ENCODE results near the gene NCDN.

NCDN gene

GRCh38 chr1:35557611-35558373 is at the start of gene NCDN:
TSS of gene NCDN (plus strand) at chr1:35557799. CDS start at chr1:35558191, 392 bp downstream.
- DNase-seq = peak; percentile 98

GRCh38 chr1:35507947-35508346 is 49.7 kb upstream of the NCDN start:
- no peak for DNase-seq

DNA sequence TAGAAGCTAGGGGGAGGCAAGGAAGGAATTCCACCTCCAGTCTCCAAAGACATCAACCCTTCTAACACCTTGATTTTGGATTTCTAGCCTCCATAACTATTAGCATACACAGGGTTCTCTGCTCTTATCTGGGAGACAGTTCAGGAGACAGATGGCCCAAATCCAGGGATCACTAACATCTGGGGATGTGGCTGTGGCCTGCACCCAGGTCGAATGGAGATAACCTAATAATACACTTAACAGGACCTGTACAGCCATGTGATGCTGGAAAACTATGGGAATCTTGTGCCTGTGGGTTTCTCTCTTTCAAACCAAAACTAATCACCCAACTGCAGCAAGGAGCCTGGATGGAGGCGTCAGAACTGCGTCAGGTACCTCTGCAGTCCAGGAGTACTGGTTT is 48.0 kb upstream of the NCDN start:
- no peak for DNase-seq

DNA sequence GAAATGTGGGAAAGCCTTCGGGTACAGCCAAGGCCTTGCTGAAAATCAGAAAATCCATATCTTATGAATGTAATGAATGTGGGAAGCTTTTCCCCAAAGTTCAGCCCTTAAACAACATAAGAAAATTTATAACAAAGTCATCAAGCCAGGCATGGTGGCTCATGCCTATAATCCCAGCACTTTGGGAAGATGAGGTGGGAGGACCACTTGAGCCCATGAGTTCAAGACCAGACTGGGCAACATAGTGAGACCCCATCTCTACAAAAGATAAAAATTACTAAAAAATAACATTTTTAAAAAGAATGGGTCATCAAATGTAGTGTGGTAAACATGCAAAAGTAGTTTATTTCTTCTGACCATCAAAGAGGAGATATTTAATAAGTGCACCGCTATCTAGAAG is 46.3 kb upstream of the NCDN start:
- DNase-seq = no peak

DNA sequence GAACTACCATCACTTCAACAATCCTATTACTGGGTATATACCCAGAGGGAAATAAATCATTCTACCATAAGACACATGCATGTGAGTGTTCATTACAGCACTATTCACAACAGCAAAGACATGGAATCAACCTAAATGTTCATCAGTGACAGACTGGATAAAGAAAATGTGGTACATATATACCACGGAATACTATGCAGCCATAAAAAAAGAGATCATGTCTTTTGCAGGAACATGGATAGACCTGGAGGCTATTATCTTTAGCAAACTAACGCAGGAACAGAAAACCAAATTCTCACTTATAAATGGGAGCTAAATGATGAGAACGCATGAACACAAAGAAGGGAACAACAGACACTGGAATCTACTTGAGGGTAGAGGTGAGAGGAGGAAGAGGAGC is 39.4 kb upstream of the NCDN start:
- no peak for DNase-seq

DNA sequence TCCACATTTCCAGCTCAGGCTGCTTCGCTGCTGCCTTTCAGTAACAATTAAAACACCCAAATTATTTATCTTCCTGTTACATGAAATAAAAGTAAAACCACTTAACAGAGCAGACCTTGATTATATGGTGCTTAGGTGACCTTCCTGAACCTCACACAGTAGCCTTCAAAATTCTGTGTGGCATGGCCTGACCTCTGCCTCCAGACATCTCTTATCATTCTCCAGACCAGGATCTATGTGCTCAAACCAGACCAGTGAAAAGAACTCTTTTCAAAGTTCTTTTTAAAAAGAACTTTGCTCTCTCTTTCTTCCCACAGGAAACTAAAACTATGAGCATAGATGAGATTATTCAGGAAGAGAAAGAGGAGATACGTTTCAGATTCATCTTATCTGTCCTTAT is 38.2 kb upstream of the NCDN start:
- no peak for DNase-seq

GRCh38 chr1:35524106-35524505 is 33.5 kb upstream of the NCDN start:
- no peak for DNase-seq

- no peak for DNase-seq
These were observed 27.4 kb upstream of the NCDN start for GRCh38 chr1:35530168-35530567.

DNA sequence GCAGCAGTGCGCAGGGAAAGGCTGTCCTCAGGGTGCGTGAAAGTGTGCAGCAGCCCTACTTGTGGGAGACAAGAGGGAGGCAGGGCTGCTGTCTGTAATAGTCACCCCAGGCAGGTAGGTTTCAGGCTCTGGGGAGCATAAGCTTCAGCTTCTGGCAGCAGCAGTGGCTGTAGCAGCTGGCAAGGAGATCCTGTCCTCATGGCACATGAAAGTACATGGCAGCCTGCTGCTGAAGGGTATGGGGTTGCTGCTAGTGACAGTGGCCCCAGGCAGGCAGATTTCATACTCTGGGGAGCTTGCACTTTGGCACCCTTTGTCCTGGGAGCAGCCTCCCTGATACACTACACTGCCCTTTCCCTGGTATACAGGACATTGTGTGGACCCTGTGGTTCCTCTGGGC is 26.7 kb upstream of the NCDN start:
- DNase-seq = no peak

- DNase-seq = no peak
These were observed 26.2 kb upstream of the NCDN start for GRCh38 chr1:35531368-35531767.

DNA sequence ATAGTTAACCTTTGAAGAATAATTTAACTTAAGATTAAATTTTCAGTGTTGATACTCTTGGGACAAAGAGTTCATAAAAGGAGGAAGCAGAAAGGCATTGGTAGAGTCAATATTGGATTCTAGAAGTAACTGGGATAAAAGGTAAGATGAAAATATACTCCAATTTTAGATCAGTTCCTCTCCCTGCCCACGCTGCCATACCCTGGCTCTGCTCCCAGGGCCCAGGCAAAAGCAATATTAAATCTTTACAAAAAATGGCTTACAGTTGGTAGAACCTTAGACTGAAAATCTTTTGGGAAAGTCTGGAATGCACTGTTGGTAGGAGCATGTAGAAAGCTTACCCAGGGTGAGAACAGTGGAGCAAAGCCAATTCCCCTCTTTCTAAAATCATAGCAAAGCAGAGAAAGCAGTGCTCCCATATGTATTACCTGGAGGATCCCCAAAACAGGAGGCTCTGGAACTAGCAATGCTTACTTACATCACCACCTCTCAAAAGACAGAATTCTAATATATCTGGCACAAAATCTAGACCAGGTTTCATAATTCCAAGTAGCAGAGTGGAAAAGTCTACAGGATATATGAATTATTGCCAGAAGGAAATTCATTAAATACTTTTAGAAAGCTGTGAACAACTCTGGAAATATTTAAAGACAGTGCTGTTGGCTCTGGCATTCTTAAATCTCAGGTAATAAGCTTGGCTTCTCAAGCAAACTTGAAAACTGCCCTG is 24.9 kb upstream of the NCDN start:
- no peak for DNase-seq

DNA sequence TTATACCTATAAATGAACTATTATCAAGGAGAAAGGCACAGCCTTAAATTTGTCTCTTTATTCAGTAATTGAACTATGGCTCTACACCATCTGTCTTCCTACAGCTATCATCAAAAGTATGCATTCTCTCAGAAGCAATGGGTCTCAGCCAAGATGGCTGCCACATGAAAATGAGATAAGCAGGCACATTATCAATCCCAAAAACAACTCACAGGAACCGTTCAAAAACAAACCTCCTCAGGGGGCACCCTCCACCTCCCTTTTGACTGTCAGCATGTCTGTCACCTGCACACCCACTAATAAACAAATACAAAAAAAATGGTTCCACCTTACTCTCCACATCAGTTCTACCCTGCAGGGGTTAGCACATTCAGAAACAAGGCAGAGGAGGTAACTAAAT is 24.0 kb upstream of the NCDN start:
- DNase-seq = no peak

DNA sequence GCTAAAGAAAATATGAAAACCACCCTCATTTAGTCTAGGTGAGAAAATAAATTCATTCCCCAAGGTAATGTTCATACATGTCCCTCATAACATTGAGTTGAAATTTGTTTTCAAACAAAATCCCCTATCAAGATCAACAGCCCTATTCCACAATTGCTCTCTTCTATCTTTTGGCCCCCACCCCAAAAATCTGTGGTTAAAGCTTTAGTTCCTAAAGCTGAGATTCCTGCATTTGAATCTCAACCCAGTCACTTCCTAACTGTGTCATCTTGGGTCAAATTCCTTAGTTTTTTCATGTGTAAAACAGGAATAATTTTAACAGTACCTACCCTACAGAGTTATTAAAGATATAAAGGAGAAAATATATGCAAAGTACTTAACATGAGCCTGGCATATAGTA is 22.4 kb upstream of the NCDN start:
- no peak for DNase-seq

- DNase-seq = no peak
These were observed 20.9 kb upstream of the NCDN start for GRCh38 chr1:35536556-35537162.

GRCh38 chr1:35537806-35538205 is 19.8 kb upstream of the NCDN start:
- DNase-seq = no peak

DNA sequence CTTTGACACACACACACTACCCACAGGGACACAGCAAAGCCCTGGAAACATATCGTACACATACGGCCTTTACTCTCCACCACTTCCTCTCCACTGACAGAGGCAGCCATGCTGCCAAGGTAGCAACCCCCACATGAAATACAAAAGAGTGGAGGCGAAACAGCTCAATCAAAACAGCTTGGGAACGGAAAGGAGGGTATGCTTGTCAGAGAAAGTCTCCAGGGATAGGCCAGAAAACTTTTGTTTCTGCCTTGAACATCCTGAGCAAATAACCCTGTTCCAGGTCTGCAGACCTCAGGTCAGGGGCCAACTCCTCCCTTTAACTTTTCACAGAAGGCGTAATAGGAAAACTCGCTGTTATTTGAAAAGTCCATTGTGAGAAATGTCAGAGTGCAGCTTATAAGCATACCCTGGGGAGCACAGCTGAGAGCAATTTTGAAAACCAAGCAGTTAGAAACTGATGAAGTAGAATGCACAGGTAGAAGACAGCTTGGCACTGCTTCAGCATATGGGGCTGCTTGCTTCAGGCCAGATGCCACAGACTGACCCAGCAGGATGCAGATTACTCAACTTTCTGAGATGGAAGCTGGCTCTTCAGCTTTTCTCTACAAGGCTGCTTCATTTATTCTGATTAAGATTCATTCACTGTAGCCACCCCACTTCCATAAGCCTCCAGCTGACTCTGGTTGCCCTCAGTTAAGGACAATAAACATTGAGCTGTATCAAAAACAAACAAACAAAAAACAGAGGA is 18.4 kb upstream of the NCDN start:
- peak; percentile 55 for DNase-seq

DNA sequence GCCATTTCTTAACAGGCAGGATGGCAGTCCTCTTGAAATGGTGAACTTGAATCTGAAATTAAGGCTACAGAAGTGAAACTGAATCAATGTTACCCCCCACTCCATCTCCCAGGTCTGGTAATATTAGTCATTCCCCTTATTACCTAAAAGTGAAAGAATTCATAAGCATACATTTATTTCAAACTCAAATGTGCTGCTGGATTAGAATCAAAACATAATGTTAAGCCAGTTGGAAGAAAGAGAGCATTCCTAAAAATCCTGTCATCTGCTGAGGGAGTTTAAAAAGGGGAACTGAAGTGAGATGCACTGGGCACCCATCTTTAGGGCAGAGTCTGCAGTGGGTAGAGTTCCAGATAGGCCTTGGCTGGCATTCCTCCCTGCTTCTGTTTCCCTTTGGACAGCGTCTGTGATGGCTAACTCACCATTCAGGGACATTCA is 17.8 kb upstream of the NCDN start:
- peak; percentile 48 for DNase-seq

- peak; percentile 57 for DNase-seq
These were observed 12.6 kb upstream of the NCDN start for GRCh38 chr1:35544976-35545375.

DNA sequence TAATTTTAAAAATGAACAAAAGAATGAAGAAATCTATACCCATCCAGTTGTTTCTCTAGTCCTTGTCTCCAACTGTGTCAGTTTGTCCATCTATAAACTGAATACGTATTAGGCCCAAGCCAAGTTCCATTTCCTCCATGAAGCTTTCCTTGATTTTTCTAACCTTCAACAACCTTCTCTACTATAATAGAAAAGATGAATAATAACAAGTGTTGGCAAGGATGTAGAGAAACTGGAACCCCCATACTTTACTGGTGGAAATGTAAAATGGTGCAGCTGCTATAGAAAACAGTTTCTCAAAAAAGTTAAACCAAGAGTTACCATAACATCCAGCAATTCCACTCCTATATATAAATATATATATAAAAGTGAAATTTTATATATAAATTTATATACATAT is 11.0 kb upstream of the NCDN start:
- DNase-seq = no peak

- no peak for DNase-seq
These were observed 3.7 kb upstream of the NCDN start for GRCh38 chr1:35553851-35554250.

DNA sequence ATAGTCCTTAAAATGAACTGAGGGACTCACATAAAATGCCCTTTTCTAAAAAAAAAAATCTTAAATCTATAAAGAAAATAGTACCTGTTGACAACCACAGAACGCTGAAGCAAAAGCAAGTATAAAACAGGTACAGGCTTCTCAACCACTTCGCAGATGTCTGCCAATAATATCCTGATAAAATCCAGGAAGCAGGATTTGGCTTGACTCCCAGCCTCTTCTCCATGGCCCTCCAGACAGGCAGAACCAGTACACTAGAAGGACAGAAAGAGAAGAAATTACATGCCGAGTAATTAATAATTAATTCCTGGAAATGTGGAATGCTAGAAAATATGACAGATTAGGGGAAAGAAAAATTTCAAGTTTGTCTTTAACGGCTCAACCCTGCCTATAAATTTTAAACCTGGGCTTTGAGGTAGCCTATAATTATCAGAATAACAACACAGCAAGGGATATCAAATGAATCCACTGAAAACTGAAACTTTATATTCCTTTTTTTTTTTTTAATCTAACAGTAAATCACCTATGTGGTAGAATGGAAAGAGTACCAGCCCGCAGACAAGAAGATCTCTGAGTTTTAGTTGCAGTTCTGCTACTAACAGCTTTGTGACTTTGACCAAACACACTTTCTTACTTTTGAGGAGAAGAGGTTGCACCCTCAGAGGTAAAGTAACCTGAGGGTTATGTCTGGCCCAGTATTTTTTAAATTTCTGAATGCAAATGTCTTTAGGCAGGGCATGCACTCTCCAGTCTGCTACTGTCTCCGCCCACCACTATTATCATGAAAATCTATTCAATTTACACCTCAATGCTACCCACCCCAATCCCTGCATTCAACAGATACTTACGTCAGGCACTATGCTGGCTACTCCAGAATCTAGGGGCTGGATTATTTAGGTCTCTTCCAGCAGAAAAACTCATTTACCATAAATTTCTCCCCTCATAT is 3.1 kb upstream of the NCDN start:
- DNase-seq = no peak

DNA sequence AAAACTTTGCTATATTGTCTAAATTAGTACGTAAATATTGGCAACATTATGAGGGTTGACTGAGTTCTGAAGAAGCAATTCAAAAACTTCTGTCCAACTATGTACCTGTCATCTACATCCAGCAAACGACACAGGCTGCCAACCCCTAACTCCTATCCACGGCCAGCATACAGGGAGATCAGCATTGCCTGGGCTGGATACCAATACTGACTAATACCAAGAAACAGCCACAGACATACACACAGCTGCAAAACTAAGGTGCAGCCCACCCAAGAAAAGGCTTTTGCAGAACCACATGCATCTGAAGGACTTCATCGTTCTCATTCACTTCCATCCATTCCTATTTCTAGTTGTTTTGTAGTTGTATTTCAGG is 2.4 kb upstream of the NCDN start:
- no peak for DNase-seq

Data from activated CD4-positive, alpha-beta T cell treated with anti-CD3 and anti-CD28 coated beads, Interleukin-2, Interleukin-6, amounts not matched to agents 100 ng/mL and 50 ng/mL, durations not matched to agents 16 hours and 8 hours (primary cell).